ENCODE measurements around the gene SYDE2.

SYDE2 gene

GRCh38 chr1:85244271-85245061, 43.6 kb upstream of the SYDE2 start:
- H3K36me3 ChIP-seq (ENCODE audit: insufficient read depth), result no peaks in the 10 kb centered on the region
- no peak overlapping the region for H3K4me2 ChIP-seq
- no peak overlapping the region for H2AFZ ChIP-seq (ENCODE audit: low read depth)
- no peaks in the 10 kb centered on the region for H4K20me1 ChIP-seq (ENCODE audit: insufficient read depth)
- no peak for TF ChIP-seq CTCF (conservative IDR thresholded peaks at IDR 0.05; ENCODE audit: low read depth, low read length)
- H3K4me1 ChIP-seq (ENCODE audit: low read depth, poor library complexity, severe bottlenecking), result no peaks in the 10 kb centered on the region
- H3K27me3 ChIP-seq (ENCODE audit: insufficient read depth, low read depth), result no peaks in the 10 kb centered on the region
- no peak overlapping the region for H3K4me3 ChIP-seq (IDR thresholded peaks at IDR 0.05; ENCODE audit: insufficient read depth, low read depth, low read length)
- H3K79me2 ChIP-seq (ENCODE audit: insufficient read depth, low read depth), result no peaks in the 10 kb centered on the region
- no peak overlapping the region for H3K9ac ChIP-seq
- H3K27ac ChIP-seq, result no peak overlapping the region

- Histone ChIP-seq H2AFZ (ENCODE audit: low read depth) (no peak overlapping the region), H3K9ac (no peak overlapping the region), H3K27me3 (ENCODE audit: insufficient read depth, low read depth) (no peaks in the 10 kb centered on the region), H3K27ac (no peak overlapping the region), H3K79me2 (ENCODE audit: insufficient read depth, low read depth) (no peaks in the 10 kb centered on the region), H3K4me2 (no peak overlapping the region), H4K20me1 (ENCODE audit: insufficient read depth) (no peaks in the 10 kb centered on the region), H3K4me3 (IDR thresholded peaks at IDR 0.05; ENCODE audit: insufficient read depth, low read depth, low read length) (no peak overlapping the region), H3K4me1 (ENCODE audit: low read depth, poor library complexity, severe bottlenecking) (no peaks in the 10 kb centered on the region), H3K36me3 (ENCODE audit: insufficient read depth) (no peaks in the 10 kb centered on the region)
- TF ChIP-seq CTCF (conservative IDR thresholded peaks at IDR 0.05; ENCODE audit: low read depth, low read length), result no peak
Observed at GRCh38 chr1:85243372-85243771, 42.6 kb upstream of the SYDE2 start.

- H3K36me3 ChIP-seq (ENCODE audit: insufficient read depth), result no peaks in the 10 kb centered on the region
- H3K79me2 ChIP-seq (ENCODE audit: insufficient read depth, low read depth), result no peaks in the 10 kb centered on the region
- no peaks in the 10 kb centered on the region for H3K27me3 ChIP-seq (ENCODE audit: insufficient read depth, low read depth)
- H3K4me3 ChIP-seq (IDR thresholded peaks at IDR 0.05; ENCODE audit: insufficient read depth, low read depth, low read length), result no peak overlapping the region
- no peak overlapping the region for H3K27ac ChIP-seq
- no peaks in the 10 kb centered on the region for H3K4me1 ChIP-seq (ENCODE audit: low read depth, poor library complexity, severe bottlenecking)
- H3K9ac ChIP-seq, result no peak overlapping the region
- no peak overlapping the region for H2AFZ ChIP-seq (ENCODE audit: low read depth)
- H3K4me2 ChIP-seq, result no peak overlapping the region
- no peaks in the 10 kb centered on the region for H4K20me1 ChIP-seq (ENCODE audit: insufficient read depth)
- TF ChIP-seq CTCF (conservative IDR thresholded peaks at IDR 0.05; ENCODE audit: low read depth, low read length), result no peak
Observed at GRCh38 chr1:85240643-85241042, 39.8 kb upstream of the SYDE2 start.

- Histone ChIP-seq H3K4me3 (IDR thresholded peaks at IDR 0.05; ENCODE audit: insufficient read depth, low read depth, low read length) (no peak overlapping the region), H2AFZ (ENCODE audit: low read depth) (no peak overlapping the region), H3K4me2 (no peak overlapping the region), H3K4me1 (ENCODE audit: low read depth, poor library complexity, severe bottlenecking) (no peaks in the 10 kb centered on the region), H3K27ac (no peak overlapping the region), H3K79me2 (ENCODE audit: insufficient read depth, low read depth) (no peaks in the 10 kb centered on the region), H3K36me3 (ENCODE audit: insufficient read depth) (no peaks in the 10 kb centered on the region), H3K27me3 (ENCODE audit: insufficient read depth, low read depth) (no peaks in the 10 kb centered on the region), H4K20me1 (ENCODE audit: insufficient read depth) (no peaks in the 10 kb centered on the region), H3K9ac (no peak overlapping the region)
- peak; percentile 31; the same call in 1 of the 2 replicates for TF ChIP-seq CTCF (conservative IDR thresholded peaks at IDR 0.05; ENCODE audit: low read depth, low read length)
Observed at GRCh38 chr1:85240174-85240601, 39.4 kb upstream of the SYDE2 start.
